HUES6 (cell line): ENCODE results near the gene CHRD.

ENCODE experiments used
- H3K27ac ChIP-seq: 2 replicates; pipeline ENCODE4 v1.7.0; 2013; ENCODE audit warnings: low read depth, mild to moderate bottlenecking, low read length, inconsistent platforms
- H3K27me3 ChIP-seq: 2 replicates; pipeline ENCODE4 v1.6.1; 2013; ENCODE audit warnings: low read length; ENCODE audit not compliant: control insufficient read depth, insufficient read depth
- H3K36me3 ChIP-seq: 2 replicates; pipeline ENCODE4 v1.6.1; 2013; ENCODE audit warnings: low read length; ENCODE audit not compliant: control insufficient read depth, insufficient read depth
- H3K4me1 ChIP-seq: 2 replicates; pipeline ENCODE4 v1.6.1; 2013; ENCODE audit warnings: low read length; ENCODE audit not compliant: control insufficient read depth, insufficient read depth
- H3K4me3 ChIP-seq: 2 replicates; pipeline ENCODE4 v1.5.1; 2013; ENCODE audit warnings: low read depth, low read length
- H3K9ac ChIP-seq: one replicate; pipeline ENCODE4 v1.6.1; 2013; ENCODE audit warnings: mild to moderate bottlenecking, low read length
- H3K9me3 ChIP-seq: 2 replicates; pipeline ENCODE4 v1.6.1; 2013; ENCODE audit warnings: low read depth, low read length; ENCODE audit not compliant: control insufficient read depth, insufficient read depth

The CHRD gene

DNA sequence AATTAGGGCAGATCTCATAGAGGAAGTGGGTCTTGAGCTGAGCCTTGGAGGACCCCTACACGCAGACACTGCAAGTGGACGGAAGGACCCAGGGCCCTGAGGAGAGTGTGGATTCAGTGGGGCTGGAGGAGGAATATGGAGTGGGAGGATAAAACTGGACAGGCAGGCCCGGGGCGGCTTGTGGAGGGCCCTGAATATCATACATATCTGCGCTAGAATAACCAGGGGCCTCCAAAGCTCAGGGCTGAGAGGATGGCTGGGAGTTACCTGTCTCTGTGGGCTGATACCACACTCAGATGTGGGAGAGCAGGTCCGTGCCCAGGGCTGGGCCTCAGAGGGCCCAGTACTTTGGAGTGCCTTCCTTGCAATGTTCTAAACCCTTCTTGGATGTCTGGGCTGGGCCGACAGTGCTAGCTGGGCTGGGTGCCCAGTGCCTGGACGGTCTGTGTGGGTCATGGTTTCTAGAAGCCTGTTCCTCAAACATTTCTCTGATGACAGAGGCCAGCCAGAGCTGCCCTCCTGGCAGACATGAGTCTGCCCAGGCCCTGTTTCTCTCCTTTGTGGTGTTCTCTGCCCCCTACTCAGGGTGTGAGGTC lies 29.6 kb downstream of the CHRD start:
- no peaks in the 10 kb centered on the region for H3K36me3 ChIP-seq
- no peaks in the 10 kb centered on the region for H3K27me3 ChIP-seq
- no peak overlapping the region for H3K4me3 ChIP-seq
- H3K4me1 ChIP-seq: peaks cover 2% of the 10 kb centered on the region; the same call in 1 of the 2 replicates
- no peaks in the 10 kb centered on the region for H3K9me3 ChIP-seq
- H3K9ac ChIP-seq: no peak overlapping the region
- no peak overlapping the region for H3K27ac ChIP-seq

DNA sequence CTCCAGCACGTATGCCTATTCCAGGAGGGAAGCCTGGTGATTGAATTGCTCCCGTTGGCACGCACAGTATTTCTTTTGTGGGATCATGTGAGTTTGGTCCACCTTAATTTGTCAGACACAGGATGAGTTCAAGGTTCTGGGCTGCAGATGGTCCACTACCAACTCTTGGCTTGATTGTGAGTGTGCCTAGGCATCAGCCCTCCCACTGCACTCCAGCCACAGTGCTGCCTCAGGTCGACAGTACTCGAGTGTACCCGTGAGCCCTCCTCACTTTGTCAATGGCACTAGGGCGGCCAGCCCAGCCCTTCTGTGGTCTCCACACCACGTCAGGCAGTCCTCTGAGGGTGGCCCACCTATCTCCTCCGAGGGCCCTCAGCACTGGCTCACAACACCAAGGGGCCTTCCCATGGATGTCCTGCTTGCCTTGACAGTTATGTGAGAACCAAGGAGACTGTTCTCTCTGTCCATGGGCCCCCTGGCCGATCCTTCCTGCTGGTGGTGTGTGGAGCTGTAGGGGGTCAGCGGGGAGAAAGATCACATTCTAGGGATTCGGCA lies 30.2 kb downstream of the CHRD start:
- Histone ChIP-seq H3K27ac (no peak overlapping the region), H3K36me3 (no peaks in the 10 kb centered on the region), H3K4me1 (peaks cover 7% of the 10 kb centered on the region; the same call in 1 of the 2 replicates), H3K27me3 (no peaks in the 10 kb centered on the region), H3K9me3 (no peaks in the 10 kb centered on the region), H3K4me3 (no peak overlapping the region), H3K9ac (no peak overlapping the region)

DNA sequence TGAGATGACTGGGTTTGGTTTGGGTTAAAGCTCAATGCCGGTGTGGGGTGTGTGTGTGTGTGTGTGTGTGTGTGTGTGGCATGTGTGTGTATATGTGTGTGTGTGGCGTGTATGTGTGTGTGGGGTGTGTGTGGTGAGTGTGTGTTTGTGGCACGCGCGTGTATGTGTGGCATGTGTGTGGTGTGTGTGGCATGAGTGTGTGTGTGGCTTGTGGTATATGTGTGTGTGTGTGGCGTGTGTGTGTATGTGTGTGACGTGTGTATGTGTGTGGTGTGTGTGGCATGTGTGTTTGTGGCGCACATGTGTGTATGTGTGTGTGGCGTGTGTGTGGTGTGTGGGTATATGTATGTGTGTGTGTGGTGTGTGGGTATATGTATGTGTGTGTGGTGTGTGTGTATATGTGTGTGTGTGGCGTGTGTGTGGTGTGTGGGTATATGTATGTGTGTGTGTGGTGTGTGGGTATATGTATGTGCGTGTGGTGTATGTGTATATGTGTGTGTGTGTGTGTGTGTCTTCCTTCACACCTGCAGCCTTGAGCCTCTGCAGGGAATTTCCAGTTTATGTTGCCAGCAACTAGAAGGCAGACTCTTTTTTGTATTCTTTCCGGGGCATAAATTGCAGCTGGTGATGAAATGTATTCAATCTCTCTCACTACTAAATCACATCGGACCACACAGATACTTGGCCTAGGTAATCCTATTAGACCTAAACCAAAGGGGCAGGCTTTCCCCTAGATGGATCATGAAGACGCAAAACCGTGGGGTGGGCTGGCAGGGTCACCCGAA lies 34.8 kb downstream of the CHRD start:
- Histone ChIP-seq H3K27me3 (no peaks in the 10 kb centered on the region), H3K36me3 (no peaks in the 10 kb centered on the region), H3K9ac (no peak overlapping the region), H3K4me3 (no peak overlapping the region), H3K4me1 (peaks cover 18% of the 10 kb centered on the region; the same call in 1 of the 2 replicates), H3K9me3 (no peaks in the 10 kb centered on the region), H3K27ac (no peak overlapping the region)

DNA sequence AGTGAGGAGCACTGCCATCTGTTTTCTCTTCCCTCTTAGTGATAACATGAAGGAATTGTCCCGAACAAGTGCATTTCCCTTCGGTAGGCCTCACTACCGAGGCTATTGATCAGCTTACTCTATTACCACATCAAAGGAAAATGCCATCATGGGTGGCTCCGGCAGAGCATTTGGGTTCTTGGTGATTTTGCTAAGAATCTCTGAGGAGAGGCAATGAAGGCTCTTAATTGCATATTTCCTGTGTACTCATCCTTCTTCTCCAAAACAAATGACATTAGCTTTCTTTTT lies 35.3 kb downstream of the CHRD start:
- Histone ChIP-seq H3K9me3 (no peaks in the 10 kb centered on the region), H3K36me3 (no peaks in the 10 kb centered on the region), H3K9ac (no peak overlapping the region), H3K27me3 (no peaks in the 10 kb centered on the region), H3K4me1 (peaks cover 18% of the 10 kb centered on the region; the same call in 1 of the 2 replicates), H3K27ac (no peak overlapping the region), H3K4me3 (no peak overlapping the region)

DNA sequence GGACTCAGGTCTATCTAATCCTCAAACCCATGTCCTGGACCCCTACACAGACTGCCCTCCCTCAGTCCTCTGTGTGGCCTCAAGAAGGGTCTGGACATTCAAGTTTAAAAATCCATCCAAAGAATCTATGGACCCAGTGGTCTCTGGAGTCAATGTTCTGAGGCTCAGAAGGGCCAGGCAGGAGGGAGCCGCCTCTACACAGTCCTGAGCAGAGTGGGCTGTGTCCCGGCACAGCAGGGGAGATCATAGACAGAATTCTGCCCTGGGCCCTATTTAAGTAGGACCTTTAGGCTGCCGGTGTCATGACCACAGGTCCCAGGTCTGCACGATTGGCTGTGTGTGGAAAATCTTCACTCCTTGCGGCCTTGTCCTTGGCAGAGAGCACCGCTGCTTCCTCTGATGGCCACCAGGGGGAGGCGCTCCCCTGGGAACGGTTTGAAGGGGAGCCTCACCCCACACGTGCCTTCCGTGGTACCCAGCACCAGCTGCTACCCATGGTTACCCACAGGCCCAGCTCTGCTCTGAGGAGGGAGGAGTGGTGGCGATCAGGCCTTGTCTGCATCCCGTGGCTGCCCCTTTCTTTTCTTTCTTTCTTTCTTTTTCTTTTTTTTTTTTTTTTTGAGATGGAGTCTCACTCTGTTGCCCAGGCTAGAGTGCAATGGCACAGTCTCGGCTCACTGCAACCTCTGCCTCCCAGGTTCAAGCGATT lies 37.9 kb downstream of the CHRD start:
- H3K36me3 ChIP-seq: no peaks in the 10 kb centered on the region
- no peak overlapping the region for H3K9ac ChIP-seq
- no peaks in the 10 kb centered on the region for H3K27me3 ChIP-seq
- H3K9me3 ChIP-seq: no peaks in the 10 kb centered on the region
- H3K4me1 ChIP-seq: peaks cover 18% of the 10 kb centered on the region; the same call in 1 of the 2 replicates
- H3K27ac ChIP-seq: no peak overlapping the region
- H3K4me3 ChIP-seq: no peak overlapping the region

DNA sequence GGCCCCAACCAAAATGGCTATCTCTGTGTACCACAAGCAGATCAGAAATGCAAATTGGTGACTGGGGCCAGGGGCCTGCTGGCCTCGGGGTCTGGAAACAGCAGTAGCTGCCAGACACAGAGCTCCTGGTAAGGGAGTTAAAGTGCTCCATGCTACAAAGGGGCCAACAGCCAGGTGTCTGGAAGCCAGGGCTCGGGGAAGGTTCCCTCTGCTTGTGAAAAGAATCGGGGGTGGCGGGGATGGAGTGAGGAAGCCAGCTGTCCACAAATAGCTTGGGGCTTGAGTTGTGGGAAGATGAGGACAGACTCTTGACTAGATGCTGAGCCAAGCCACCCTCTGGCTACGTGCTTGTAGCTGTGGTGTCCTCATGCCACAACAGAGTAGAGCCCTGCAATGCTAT lies 39.3 kb downstream of the CHRD start:
- no peak overlapping the region for H3K27ac ChIP-seq
- no peak overlapping the region for H3K4me3 ChIP-seq
- no peaks in the 10 kb centered on the region for H3K27me3 ChIP-seq
- H3K4me1 ChIP-seq: peaks cover 18% of the 10 kb centered on the region; the same call in 1 of the 2 replicates
- H3K9ac ChIP-seq: no peak overlapping the region
- no peaks in the 10 kb centered on the region for H3K36me3 ChIP-seq
- H3K9me3 ChIP-seq: 0 out of 2 replicates have a peak, but pooled peaks cover 4% of the 10 kb centered on the region

DNA sequence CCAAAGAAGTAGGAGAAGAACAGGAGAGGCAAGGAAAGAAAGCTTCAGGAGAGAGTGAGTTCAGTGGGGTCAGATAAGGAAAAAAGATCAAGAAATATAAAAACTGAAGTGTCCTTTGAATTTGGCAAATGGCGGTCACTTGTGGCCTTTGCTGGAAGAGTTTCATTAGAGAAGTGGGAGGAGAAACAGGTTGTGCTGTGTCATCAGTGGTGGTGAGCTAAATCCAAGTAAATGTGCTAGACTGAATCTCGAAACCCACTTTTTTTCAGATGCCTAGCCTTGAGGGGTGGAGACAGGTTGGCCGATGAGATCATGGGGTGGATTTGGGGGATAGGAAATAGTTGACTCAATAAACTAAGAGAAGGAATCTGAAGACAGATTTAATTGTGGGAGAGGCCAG lies 43.7 kb downstream of the CHRD start:
- H3K9ac ChIP-seq: no peak overlapping the region

DNA sequence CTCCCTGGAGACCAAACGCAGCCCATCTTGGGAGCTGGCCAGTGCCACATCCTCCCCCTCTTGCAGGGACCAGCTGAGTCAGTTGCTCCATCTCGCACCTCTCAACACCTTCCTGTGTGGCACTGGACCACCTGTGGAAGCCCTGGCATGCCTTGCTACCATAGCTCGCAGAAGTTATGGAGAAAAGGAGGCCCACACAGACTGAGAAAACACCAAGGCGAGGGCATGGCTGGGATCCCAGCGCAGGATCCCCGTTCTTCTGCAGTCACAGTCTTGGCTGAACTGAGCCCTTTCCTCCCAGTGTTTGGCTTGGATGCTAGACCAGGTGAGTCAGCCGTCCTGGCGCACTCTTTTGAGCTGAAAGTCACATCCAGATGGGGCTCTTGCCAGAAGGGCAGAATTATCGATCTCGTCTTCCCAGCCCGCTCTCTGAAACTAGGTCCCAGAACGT lies 46.9 kb downstream of the CHRD start:
- H3K9me3 ChIP-seq: 0 out of 2 replicates have a peak, but pooled peaks cover 4% of the 10 kb centered on the region
- no peaks in the 10 kb centered on the region for H3K27me3 ChIP-seq
- H3K27ac ChIP-seq: no peak overlapping the region
- no peaks in the 10 kb centered on the region for H3K36me3 ChIP-seq
- no peak overlapping the region for H3K9ac ChIP-seq
- H3K4me1 ChIP-seq: no peaks in the 10 kb centered on the region
- no peak overlapping the region for H3K4me3 ChIP-seq

More for the DNA sequence above, 43.7 kb downstream of the CHRD start:
- Histone ChIP-seq H3K4me1 (peaks cover 2% of the 10 kb centered on the region; the same call in 1 of the 2 replicates), H3K27ac (no peak overlapping the region), H3K9me3 (0 out of 2 replicates have a peak, but pooled peaks cover 4% of the 10 kb centered on the region), H3K27me3 (no peaks in the 10 kb centered on the region), H3K4me3 (no peak overlapping the region), H3K36me3 (no peaks in the 10 kb centered on the region)

DNA sequence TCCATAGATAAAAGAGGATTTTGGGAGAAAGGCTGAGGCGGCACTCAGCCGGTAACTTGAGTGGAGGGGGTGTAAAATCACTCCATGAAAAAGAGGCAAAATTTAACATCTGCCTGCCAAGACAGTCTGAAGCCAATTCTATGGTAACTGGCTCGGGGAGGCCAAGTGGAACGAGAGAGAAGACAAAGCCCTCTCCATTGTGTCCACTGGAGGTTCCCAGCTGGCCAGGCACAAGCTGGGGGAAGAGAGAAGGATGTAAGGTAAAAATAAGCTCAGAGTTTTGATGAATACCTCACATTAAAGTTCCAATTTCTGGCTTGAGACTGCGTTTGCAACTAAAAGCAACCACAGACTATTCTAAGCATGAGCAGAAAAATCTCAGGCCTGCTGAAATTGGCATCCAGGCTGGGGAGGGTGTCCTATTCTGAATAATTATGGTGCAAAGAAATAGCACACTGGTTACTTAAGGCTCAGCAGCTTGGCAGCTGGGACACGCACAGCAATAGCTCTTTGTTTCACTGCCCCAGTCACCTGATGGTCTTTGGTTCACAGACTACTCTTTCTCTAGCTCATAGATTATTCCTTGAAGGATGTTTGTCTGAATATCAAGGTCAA lies 48.8 kb downstream of the CHRD start:
- Histone ChIP-seq H3K9ac (no peak overlapping the region), H3K9me3 (no peaks in the 10 kb centered on the region), H3K27ac (no peak overlapping the region), H3K27me3 (no peaks in the 10 kb centered on the region), H3K36me3 (no peaks in the 10 kb centered on the region), H3K4me3 (no peak overlapping the region), H3K4me1 (no peaks in the 10 kb centered on the region)

DNA sequence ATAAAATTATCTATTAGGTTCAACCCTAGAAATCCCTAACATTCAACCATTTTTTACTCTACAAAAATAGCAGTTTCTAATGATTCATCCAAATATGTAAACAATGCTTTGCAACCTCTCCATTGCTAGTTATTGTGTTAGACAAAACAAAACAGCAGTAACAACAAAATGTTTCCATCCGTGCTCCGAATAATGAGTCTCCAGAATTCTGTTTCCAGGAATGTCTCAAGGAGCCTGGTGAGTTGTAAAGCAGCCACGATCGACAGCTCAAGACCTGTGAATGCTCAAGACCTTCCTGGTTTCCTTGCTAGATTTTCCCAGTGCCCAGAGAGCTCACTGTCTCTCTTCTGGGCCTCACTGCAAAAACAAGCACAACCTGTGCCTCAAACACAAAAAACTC lies 49.9 kb downstream of the CHRD start:
- Histone ChIP-seq H3K27me3 (no peaks in the 10 kb centered on the region), H3K4me3 (no peak overlapping the region), H3K4me1 (no peaks in the 10 kb centered on the region), H3K9ac (no peak overlapping the region), H3K27ac (no peak overlapping the region), H3K9me3 (no peaks in the 10 kb centered on the region), H3K36me3 (no peaks in the 10 kb centered on the region)
